EH (cell line): ENCODE data around the gene DDHD1.
"Not testable (repeated sequence)": the region's sequence is repeated elsewhere in the genome, so short reads cannot be mapped to it uniquely, and the experiment has no call there.

Experiments
- DNase-seq: peaks from one replicate; pipeline ENCODE4 v3.0.0-alpha.2; 2015; ENCODE audit warnings: low read depth

The DDHD1 gene

GRCh38 chr14:53152887-53153701 lies at the start of gene DDHD1:
Gene DDHD1, minus strand, starts transcription at chr14:53153323. Its CDS starts 225 bp downstream, at chr14:53153098.
- DNase-seq = peak; percentile 78

- no peak for DNase-seq
Observed at GRCh38 chr14:53195949-53196348, 42.8 kb upstream of the DDHD1 start.

- no peak for DNase-seq
Observed at GRCh38 chr14:53193193-53193592, 40.1 kb upstream of the DDHD1 start.

GRCh38 chr14:53192052-53192760 lies 39.1 kb upstream of the DDHD1 start:
- no peak for DNase-seq

DNA sequence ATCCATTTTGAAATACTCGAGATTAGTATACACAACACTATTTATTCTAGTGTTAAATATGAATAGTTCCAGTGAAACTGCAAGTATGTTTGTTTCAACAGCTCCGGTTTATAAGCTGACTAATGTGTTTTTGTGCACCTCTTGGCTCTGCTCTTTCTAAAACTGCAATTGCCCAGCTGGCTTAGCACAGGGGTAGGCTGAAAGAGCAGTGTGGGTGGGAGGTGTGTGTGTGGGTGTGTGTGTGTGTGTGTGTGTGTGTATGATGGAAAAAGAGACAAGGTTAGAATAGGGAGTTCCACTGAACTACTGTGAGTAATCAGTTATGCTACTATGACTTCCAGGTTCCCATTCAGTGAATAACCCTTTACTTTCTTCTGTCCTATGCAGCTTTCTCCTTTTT lies 37.8 kb upstream of the DDHD1 start:
- no peak for DNase-seq

DNA sequence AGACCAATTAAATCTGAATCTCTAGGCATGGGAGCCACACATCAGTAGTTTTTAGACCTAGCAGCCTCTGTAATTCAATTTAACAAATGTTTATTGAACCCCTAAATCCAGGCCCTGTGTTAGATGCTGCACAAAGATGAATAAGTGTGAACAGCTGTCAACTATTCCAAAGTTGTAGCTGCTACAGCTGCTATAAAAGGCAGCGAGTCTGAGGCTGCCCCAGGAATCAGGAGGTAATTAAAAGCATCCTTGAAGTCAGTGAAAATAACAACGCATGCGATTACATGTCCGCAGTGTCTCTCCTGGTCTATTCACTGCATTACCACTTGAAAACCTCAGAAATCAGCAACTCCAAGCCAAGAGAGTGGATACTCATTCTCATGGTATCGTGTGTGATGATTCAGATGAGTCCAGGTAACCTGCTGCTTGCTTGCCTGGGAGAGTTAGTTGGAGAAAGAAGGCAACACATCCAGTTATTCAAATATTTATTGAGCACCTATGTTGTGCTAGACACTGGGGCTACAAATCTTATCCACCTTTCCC lies 34.9 kb upstream of the DDHD1 start:
- no peak for DNase-seq

DNA sequence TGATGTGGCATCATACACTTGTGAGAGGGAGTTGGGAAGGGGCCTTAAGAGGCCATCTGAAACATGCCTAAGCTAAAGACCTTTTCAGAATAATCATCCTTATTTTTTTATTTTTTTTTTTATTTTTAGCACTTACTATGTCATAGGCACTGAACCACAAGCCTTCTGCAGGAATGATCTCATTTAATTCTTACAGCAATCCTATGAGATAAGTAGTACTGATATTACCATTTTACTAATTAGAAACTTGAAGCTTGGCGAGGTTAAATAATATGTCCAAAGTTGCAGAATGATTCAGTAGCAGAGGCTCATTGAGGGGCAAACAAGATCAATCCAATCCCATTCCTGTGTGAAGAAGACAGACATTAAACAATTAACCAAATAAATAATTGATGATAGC lies 33.4 kb upstream of the DDHD1 start:
- DNase-seq = no peak

- peak; percentile 62 for DNase-seq
Observed at GRCh38 chr14:53183611-53184010, 30.5 kb upstream of the DDHD1 start.

GRCh38 chr14:53183056-53183455 lies 29.9 kb upstream of the DDHD1 start:
- DNase-seq = no peak

DNA sequence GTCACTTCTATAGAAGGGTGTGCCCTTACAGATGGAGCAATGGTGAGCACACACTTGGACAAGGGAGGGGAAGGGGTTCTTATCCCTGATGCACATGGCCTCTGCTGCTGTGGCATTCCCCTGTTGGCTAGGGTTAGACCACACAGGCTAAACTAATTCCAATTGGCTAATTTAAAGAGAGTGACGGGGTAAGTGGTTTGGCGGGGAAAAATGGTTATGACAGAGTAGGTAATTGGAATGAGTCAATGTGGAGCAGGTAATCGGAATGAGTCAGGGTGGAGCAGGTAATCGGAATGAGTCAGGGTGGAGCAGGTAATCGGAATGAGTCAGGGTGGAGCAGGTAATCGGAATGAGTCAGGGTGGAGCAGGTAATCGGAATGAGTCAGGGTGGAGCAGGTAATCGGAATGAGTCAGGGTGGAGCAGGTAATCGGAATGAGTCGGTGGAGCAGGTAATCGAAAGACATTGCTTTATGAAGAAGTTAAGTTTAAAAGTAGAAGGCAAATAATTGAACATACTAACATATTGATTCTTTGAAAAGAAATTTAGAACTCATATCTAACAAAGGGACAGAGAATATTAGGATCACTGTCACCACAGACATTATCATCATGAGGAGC lies 28.4 kb upstream of the DDHD1 start:
- not testable (repeated sequence) for DNase-seq

GRCh38 chr14:53180272-53181221 lies 27.4 kb upstream of the DDHD1 start:
- peak; percentile 62 for DNase-seq

GRCh38 chr14:53179486-53180005 lies 26.4 kb upstream of the DDHD1 start:
- not testable (repeated sequence) for DNase-seq

DNA sequence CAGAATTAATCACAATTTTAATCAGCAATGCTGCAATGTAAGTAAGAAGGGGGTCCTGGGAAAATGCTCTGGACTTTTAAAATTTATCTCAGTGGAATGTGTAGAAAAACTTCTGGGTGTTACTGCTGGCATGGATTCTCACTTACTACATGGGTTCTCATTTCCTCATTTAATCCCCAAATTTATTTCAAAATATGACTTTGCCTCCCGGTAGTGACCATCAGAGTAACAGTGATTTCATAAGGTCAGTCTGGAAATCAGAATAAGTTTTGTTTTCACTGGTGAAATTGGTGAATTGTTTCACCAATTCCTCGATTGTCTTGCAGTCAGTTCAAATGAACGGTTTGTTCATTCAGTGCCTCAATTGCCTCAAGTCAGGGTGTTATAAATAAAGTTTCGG lies 22.3 kb upstream of the DDHD1 start:
- no peak for DNase-seq

GRCh38 chr14:53174918-53175317 lies 21.8 kb upstream of the DDHD1 start:
- DNase-seq = no peak

DNA sequence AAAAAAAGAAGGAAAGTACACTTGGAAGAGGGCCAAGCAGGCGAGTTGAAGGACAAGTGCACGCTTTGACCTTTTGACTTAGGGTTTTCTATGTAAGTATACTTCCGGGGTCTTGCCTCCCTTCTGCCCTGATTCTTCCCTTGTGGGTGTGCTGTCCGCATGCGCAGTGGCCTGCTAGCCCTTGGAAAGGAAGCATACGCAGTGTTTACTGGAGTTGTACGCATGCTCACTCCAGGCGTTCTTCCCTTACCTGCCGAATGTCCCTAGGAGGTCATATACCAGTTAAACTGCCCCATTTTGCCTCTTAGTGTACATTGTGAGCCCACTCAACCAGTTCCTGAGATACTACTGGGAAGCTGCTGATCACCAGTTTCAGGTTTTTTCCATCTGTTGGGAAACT lies 15.7 kb upstream of the DDHD1 start:
- no peak for DNase-seq

DNA sequence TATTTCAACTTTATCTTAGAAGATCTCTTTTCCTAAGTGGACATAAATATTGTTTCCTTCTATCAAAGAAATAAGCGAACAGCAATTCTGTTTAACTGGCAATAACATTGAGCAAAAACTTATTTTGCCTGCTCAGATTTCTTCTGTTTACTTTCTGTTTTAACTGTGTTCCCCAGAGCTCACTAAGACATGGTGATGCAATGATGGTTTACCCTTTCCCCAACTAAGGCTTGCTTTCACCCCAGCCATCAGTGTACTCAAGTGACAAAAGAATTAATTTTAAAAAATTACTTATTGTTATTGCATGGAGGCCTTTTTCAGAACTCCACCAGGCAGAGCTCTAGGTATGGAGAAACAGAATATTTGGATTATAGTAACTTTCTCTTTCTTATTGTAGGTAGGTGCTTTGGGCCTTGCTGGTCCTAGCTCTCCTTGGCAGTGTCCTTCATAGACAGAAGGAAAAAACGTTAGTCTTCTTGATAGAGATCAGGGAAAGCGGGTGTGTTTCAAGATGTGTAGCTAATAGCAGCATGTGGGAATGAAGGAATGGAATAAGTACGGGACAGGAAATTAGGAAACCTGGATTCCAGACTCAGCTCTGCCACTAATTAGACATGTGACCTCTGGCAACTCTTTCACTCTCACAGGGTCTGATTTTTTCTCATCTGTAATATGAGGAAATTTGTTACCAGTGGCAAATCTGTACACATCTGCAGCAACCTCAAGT lies 14.6 kb upstream of the DDHD1 start:
- peak; percentile 62 for DNase-seq

- no peak for DNase-seq
Observed at GRCh38 chr14:53161758-53162435, 8.8 kb upstream of the DDHD1 start.

GRCh38 chr14:53156238-53156637 lies 3.1 kb upstream of the DDHD1 start:
- DNase-seq = no peak

DNA sequence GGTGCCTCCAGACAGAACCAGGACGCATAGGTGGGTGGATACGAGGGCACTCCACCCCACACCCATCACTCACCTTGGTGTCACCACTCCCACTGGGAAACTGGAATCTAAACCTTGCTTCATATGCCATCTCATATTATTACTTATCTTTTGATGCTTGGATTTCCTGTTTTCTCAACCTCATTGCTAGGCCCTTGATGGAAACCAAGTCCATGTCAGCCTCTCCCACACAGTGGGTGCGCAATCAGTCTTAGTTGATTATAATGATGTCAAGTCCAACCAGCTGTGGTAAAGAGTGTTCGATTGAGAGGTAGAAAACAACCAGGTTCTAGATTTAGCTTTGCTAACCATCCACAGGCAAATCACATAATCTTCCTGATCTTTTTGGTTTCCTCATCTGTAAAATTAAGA lies 584 bp upstream of the DDHD1 start:
- DNase-seq = no peak
